GF-D8 (cell line): ENCODE data around the gene TRPM8.

Experiments
- DNase-seq: peaks from one replicate; lab custom pipeline; 2025; lab: John Stamatoyannopoulos, UW

The TRPM8 gene

DNA sequence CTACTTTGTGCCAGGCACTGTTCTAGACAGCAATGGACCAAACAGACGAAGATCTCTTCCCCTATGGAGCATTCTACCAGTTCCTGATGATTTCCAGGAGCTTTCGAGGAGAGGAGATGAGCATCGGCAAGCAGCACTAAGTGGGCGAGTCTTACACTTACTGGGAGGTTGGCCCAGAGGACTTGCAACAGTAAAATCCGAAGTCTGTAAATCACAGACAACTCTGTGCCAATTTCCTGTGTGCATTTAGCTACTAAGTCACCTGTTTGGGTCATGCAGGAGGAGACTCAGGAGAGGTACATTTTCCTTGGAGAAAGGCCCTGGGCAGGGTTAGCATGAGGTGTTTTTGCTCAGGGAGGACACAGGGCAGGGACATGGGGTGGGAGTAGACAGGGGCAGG is 58.9 kb downstream of the TRPM8 start:
- no peak for DNase-seq

DNA sequence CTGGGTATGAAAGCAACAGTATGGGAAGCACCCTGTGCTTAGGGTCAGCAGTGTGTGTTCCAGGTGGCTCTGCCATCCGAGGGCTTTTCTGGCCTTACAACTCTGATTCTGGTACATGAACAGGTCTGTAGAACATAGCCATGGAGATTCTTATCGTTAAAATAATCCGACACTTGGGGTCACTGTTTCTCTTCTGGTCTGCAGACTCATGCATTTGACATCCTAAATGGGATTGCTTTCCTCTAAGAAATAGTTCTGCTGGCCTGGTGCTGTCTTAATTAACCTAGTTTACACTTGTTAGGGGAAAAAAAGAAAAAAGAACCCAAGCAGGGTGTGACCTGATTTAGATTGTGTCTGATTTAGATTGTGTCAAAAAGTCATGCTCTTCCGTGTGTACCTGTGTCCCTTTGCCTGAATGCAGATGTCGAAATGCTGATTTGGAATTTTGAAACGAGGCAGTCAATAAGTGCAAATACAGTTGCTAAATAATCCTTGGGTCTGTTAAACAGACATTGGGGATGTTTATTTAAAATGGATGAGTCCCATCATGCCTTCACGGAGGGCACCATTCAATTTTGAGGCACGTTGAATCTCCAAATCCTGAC is 59.6 kb downstream of the TRPM8 start:
- no peak for DNase-seq

DNA sequence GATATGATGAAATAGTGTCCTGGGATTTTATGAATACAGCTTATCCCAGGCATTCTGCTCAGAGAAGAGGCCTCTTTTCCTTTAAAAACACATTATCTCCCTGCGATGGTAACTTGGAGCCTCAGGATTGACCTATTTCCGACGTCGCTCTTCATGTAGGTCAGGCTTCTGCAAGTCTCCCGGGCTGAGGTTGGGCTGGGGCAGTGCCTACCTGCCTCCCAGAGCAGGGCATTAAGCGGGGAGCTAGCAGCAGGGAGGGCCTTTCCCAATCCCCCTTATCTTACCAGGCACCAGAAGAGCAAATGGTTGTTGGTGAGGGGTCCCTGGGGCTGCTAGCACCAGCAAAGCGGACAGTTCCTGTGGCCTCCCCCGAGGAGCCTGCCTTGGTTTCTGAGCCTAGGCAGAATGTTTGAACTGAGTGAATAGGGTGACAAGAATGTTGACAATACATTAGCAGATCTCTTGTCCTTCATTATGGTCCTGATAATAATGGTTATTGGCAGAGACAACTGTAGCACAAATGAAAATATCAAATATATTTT is 60.2 kb downstream of the TRPM8 start:
- no peak for DNase-seq

DNA sequence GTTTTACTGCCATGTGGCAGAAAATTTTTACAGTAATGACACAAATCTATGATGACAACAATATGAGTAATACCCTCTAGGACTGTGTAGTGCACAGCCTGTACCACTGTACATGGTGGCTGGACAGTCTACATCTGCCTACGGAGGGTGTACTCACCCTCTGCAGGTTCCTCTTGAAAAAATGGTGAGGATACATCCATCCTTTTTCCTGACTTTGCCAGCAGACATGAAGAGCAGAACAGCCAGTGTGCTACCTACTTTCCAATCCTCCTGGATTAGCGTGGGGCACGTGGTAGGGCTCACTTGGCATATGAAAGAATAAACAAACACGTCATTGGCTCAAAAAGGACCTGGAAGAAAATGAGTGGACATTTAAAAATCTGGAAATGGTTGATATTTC is 62.6 kb downstream of the TRPM8 start:
- no peak for DNase-seq

DNA sequence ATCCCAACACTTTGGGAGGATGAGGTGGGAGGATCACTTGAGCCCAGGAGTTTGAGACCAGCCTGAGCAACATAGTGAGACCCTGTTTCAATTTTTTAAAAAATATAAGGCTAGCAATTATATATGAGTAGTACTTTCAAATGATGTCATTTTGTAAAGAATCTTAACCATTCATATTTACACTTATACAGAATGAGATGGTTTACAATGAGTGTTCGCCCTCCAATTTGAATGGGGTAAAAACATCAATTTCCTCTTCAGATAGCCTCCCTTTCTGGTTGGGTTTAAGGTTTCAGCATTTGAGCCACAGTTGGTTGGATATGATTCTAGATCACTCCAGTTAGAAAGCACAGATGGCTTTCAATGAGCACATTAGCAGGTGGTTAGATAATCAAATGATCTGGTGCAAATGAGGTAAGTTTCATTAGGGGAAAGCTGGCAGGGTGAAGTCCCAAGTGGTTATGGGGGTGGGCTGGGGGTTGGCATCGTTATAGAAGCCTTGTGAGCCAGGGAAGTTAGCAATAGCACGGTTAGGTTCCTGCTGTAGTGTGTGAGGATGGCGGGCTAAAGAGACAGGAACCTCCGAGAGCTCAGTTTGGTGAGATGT is 63.9 kb downstream of the TRPM8 start:
- no peak for DNase-seq

DNA sequence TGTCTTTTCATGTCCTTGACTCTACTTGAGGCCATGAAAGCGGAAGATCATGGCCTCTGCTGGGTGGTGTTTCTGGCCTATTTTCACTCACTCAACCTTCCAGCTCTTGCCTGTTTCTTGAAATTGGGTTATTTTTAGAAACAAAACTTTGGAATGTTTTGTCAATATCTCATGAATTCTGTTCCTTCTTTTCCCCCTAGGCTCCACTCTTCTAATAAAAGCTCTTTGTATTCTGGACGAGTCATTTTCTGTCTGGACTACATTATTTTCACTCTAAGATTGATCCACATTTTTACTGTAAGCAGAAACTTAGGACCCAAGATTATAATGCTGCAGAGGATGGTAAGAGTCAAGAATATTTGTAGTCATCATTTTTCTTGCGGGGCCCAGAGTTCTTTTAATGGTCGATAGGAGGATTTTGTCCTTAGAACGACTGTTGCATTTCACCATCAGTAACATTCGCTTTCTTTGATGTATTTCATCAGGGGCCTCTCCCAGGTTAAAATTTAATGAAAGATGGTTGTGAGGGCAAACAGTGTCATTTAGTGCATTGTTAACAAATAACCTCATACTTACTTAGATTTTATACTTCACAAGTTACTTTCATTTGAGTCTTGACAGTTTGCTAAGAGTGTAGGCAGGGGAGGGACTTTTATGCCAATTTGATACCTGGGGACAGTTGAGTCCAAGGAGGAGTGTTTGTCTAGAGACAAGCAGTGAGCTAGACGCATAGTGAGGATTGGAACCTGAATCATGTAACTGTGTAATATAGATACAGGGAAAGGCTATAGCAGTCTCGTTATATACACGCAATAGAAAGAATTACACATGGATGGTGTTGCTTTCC is 64.6 kb downstream of the TRPM8 start:
- DNase-seq = no peak

DNA sequence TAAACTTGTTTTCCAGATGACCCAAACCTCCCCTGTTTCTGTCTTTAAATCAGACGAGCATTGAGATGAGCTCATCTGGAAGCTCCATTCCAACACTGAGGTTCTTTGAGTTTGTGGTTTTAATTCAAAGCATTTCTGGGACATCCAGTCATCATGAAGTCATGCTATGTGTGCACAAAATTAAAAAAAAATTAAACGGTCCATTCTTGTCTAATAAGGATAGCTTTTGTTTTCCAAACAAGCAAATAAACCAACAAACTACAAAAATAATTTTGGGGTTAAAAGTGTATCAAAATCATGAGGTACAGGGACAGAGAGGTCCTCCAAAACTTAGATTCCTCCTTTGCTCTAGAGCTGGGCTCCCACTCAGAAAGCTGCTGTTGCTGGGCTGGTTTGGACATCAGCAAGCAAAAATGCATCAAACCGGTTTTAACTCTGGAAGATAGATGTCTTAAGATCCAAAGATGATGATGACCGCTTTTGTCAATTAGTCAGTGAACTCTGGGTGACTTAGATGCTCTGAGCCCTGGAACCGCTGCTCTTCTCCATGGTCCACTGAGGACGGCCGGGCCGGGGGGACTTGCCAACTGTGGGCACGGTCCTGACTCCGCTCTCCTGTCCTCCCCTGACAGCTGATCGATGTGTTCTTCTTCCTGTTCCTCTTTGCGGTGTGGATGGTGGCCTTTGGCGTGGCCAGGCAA is 65.4 kb downstream of the TRPM8 start:
- DNase-seq = no peak

DNA sequence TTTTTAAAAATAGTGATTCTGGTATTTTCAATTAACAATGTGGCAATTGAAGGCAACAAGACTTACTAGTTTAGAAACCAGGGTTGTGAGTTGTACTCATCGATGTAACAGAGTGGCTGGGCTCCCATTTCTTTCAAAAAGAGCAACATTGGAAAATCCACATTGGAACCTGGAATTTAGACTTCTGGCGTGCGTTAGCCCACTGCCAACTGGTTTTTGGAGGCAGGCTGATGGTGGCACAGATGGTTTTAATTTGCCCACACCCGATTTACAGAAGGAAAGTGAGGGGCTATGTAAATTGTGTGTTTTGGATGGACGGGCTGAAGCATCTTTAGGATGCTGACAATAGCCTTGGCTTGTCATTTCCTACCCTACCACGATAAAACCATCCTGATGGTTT is 66.3 kb downstream of the TRPM8 start:
- no peak for DNase-seq

DNA sequence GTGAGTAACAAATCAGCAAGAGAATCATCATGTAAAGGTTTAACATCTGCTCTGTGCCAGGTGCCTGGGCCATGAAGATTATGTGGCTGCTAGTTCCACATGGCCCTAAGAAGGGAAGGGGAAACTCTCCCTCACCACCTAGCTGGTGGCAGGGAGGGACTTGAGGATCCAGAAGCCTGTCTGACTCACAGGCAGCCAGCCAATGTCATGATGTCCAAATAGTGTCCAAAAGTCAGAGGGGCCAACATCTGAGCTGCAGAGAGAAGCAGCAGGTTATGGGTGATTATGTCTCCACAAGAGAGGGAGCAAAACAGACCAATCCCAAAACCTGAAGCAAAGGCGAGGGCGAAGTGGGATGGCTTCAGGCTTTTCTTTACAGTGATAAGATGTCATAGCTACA is 71.4 kb downstream of the TRPM8 start:
- DNase-seq = no peak

DNA sequence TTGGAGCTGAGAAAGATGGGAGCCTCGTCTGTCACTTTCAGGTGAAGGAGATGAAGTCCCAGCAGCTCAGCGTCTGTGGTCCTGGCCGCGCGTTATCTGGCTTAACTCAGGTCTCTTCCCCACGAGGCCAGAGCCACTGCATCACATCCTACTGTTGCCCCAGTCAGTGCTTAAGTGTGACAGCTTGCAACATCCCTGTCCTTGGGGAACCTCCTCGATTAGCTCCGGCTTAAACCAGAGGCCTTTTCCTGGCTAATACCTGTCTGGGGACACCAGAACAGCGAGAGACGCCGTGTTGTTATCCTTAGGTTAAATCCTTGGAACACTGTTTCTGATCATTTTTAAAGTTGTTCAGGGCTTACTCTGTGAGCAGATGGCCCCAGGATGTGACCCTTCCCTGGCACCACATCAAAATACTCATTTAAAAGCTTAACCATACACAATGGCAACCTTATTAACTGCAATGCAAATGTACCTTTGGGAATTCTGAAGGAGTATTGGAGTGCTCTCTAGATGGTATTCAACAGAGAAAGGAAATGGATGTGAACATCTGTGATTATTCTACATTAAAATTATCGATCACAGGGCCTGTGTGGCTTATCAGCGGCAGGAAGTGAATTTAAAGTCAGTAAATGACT is 72.2 kb downstream of the TRPM8 start:
- DNase-seq = no peak

DNA sequence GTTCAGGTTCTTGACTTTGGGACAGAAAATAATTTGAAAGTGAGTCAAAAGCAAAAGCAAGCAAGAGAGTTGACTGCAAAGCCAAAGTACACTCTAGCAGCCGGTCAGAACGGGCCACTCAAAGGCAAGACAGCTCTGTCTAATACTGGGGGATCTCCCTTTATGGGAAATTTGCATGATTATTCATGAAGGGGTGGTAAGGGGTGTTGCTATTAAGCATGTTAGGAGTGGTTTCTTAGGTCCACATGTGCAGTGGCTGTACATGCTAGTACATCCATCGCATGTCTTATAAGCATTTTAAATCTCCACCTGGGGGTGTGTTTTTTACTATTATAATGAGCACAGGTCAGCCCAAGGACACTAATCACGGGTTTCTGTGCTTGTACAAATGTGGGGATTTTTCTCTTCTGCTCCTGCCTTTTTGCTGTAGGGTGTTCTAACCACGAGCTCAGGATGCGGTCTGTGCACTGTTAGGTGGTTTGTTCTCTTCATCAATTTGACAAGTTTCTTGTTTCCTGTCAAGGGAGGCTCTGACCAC is 73.2 kb downstream of the TRPM8 start:
- DNase-seq = no peak

DNA sequence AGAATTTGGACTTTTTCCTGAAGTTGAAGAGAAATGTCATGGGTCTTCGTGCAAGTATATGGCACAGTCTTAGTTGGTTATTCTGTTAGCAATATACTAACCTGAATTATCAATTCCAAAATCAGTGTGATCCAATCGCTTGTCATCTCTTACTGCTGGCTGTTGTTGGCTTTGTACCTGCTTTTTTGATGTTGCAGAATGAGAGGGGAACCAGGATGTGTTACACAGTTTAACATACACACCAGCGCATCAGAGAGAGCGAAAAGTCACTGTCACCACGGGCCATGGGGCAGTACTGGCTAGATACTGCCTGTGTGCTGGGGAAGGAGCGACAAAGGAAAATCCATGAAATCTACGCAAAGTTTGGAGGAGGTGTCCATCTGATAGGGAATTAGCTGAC is 74.0 kb downstream of the TRPM8 start:
- no peak for DNase-seq

DNA sequence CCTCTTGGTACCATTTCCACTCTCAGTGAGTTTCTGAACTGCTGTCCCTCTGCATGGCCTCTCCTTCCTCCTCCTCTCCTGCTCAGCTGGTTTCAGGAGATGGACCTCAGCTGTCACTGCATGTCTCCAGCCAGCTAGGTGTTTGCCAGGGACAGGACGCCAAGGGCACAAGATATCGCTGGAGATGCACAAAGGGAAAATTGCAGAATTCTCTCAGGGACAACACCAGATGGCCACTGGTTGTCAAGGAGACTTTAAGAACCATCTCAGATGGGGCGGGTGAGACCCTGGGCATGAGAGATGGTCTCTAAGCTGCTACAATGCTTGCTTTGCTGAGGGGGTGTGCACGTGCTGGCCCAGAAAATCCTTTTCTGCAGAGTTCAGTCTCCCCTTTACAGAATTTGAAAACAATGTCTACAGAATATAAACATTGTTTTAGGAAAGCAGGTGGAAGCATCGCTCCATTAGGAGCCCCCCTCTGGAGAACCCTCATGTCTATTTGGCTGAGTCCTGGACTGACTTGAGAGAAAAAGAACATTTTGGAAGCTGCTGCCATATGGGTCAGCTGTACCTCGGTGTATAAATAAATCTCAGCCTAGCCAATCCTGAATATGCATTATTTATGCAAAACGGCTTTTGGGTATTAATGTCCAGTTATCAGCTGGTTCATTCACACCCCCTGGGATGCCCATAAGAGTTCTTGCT is 75.5 kb downstream of the TRPM8 start:
- DNase-seq = no peak

DNA sequence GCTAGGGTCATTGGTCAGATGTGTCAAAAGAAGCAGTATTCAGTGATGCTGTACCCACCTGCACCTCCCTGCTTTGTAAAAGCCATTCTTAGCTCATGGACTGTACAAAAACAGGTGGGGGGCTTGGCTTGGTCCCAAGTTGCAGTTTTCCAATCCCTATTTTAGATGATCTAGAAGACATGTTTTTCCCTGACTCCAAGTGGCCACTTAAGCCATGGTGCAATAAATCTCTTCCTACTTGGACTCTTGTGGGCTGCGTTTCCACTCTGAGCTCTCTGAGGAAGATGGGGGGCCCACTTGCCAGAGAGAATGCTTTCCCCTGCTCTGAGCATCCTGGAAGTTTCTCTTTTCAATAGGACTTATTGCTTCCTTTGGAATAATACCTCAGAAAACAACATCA is 76.3 kb downstream of the TRPM8 start:
- DNase-seq = no peak

DNA sequence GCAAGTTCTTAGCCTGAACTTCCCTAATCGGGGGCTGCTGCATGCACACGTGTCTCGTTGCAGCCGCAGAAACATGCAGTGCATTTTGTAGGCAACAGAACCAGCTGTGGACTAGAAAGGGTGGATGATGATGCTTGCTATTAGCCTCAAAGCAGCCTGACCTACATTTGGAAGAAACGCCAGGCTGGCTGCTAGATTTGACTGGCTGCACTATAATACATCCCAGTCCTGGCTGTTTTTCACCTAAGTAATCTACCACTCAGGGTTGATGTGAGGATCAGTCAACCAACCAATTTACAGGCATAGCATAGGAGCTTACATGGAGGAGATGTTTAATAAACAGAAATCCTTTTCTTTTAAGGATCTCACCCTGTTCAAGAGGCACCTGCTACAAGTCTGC is 77.0 kb downstream of the TRPM8 start:
- DNase-seq = no peak

DNA sequence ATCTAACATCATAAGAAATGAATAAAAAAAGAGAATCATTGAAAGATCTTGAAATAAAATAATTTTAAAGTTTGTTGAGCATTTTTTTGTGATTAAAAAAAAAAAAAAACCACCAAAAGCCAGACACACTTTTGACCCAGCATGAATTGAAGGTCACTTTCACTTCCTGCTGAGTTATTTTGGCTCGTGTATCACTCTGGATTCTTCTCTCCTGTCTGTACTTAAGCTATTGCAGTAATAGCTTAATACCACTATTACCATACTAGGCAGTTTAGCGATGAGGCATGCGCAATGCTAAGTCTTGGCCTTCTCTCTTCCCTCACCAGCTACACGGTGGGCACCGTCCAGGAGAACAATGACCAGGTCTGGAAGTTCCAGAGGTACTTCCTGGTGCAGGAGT is 78.8 kb downstream of the TRPM8 start:
- no peak for DNase-seq

DNA sequence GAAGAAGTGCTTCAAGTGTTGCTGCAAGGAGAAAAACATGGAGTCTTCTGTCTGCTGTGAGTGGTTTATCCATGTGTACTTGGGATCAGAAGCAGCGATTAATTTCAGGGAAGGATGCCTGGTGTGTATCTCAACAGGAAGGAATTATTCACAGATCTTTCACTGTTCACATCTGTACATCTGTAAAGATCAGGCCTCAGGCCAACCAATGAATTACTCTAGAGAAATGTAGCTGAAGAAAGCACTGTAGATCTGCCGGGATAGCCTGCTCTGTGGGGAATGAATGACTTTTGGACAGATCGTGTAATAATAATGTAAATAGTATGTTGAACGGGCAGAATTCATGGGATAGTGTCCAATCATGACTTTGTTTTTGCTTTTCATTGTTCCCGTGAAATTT is 79.3 kb downstream of the TRPM8 start:
- DNase-seq = no peak

DNA sequence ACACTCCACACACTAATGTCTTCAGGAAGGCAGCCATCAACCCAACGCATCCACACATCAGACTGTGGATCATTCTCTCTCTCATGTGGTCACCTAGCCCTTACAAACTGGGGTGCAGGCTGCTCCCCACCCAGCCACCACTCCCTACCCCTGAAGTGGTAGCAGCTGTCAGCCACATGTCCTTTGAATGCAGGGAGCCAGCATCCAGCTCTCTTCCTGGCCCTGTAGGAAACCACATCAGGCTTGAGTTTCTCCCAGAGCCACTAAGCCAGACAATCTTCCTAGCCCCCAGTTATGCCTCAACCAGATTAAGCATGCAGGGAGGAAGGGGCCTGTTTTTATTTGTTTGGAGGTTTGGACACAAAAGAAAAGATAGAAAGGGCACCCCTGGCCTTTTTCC is 80.5 kb downstream of the TRPM8 start:
- no peak for DNase-seq

DNA sequence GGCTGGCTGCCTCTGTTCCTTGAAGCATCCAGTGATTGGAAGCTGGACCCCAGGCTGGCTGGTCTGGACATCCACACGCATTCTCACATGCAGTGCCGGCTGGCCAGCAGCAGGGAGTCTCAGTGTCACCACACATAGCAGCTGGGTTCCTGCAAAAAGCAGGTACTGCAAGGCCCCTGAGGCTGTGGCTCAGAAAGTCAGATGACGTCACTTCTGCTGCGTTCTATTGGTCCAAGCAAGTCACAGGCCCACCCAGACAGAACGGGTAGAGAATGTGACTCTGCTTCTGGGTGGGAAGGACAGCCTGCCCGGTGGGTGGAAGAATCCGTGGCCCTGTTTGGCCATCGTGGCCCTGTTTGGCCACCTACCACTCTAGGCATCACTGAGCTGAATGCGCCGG is 82.0 kb downstream of the TRPM8 start:
- no peak for DNase-seq

DNA sequence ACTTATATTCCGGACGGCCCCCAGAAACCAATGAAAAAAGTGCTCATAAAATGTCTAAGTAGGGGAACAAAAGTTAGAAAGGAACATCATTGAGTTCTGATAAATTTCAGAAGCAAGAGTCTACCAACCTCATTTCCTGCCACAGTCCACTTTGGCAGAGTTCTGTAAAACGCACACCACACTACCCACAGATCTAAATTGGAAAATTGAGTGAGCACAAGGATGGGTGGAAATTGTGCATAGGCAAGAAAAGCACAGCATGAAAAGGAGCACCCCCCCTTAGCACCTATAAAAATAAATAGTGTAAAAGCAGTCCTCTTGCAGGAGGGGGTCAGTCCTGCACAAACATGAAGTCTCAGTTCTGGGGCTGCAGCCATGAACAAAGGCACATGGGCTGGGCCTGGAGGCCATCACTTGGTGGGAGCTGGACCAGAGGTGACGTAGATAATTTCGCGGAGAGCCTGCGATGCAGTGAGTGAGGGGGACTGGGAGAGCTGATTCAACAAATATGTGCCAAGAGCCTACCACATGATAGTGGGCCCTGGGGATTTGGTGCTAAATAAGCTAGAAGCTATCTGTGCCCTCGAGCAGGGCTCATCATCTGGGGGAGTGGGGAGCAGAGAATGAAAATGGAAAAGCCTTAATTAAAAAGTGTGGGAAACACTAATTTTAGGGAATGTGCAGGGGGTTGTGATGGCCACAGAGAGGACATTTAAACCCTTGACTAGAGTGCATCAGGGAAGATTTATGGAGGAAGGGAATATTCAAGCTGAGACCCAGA is 84.4 kb downstream of the TRPM8 start:
- DNase-seq = no peak
